WTC11 (cell line): Measurements from ENCODE around the gene CHTF8. TPM values are rescaled to one million over a fixed set of nuclear protein-coding genes. Genes with fewer than 3 reads are reported as not detected.
A peak's percentile ranks its signal among the peaks of the same experiment; 100 is the strongest.

ENCODE experiments used
- ATAC-seq: fragments of 200-7000 bp; cut with Tn5 transposase; 2 replicates; pipeline ENCODE4 v1.10.0; 2021; ENCODE audit warnings: mild to moderate bottlenecking, moderate library complexity
- CTCF ChIA-PET: fragments of 300-600 bp; sonication (Branson Sonifier 250); formaldehyde crosslinking; loops from one replicate; lab custom pipeline; 2021; ENCODE audit warnings: antibody characterized with exemption; lab: Charles Lee
- POLR2A ChIA-PET: fragments of 350-600 bp; sonication (Branson Sonifier 250); formaldehyde crosslinking; loops from one replicate; lab custom pipeline; 2021; ENCODE audit warnings: antibody characterized with exemption; lab: Charles Lee
- DNase-seq: peaks from one replicate; pipeline ENCODE4 v3.0.0; 2021; ENCODE audit warnings: low spot score
- H3K27ac Mint-ChIP-seq: 2 replicates; pipeline ENCODE4 v1.8.0; 2021; ENCODE audit warnings: mixed read lengths
- H3K27me3 Mint-ChIP-seq: 2 replicates; pipeline ENCODE4 v1.8.0; 2021; ENCODE audit warnings: low read depth, mild to moderate bottlenecking, moderate library complexity, mixed read lengths
- H3K36me3 Mint-ChIP-seq: 2 replicates; pipeline ENCODE4 v1.8.0; 2021; ENCODE audit warnings: mixed read lengths
- H3K4me1 Mint-ChIP-seq: 2 replicates; pipeline ENCODE4 v1.8.0; 2022; ENCODE audit warnings: mixed read lengths
- H3K4me3 Mint-ChIP-seq: 2 replicates; pipeline ENCODE4 v1.8.0; 2021; ENCODE audit warnings: mild to moderate bottlenecking, moderate library complexity, mixed read lengths
- H3K9me3 Mint-ChIP-seq: 2 replicates; pipeline ENCODE4 v1.8.0; 2021; ENCODE audit warnings: mixed read lengths
- CREB1 ChIP-seq: sonication (generic); formaldehyde crosslinking; IDR thresholded peaks from 2 replicates; pipeline ENCODE4 v1.8.0; 2023; ENCODE audit warnings: mild to moderate bottlenecking, missing genetic modification reagents
- E2F4 ChIP-seq: sonication (generic); formaldehyde crosslinking; IDR thresholded peaks from 2 replicates; pipeline ENCODE4 v1.8.1; 2022; ENCODE audit warnings: low read depth, mild to moderate bottlenecking, moderate library complexity, missing genetic modification reagents, borderline replicate concordance
- EMX1 ChIP-seq: fragments of 250-450 bp; sonication (Bioruptor Pico); IDR thresholded peaks from 2 replicates; pipeline ENCODE4 v1.8.0; 2021; ENCODE audit warnings: mild to moderate bottlenecking
- FOXP4 ChIP-seq: sonication (generic); formaldehyde crosslinking; IDR thresholded peaks from 2 replicates; pipeline ENCODE4 v1.8.0; 2022; ENCODE audit warnings: mild to moderate bottlenecking, missing genetic modification reagents
- GABPB1 ChIP-seq: sonication (generic); formaldehyde crosslinking; IDR thresholded peaks from 2 replicates; pipeline ENCODE4 v1.8.1; 2023; ENCODE audit warnings: mild to moderate bottlenecking, missing genetic modification reagents
- IRF2 ChIP-seq: sonication (generic); formaldehyde crosslinking; IDR thresholded peaks from 2 replicates; pipeline ENCODE4 v1.8.0; 2022; ENCODE audit warnings: low read depth, missing genetic modification reagents, borderline replicate concordance
- NFE2L1 ChIP-seq: sonication (generic); formaldehyde crosslinking; IDR thresholded peaks from 2 replicates; pipeline ENCODE4 v1.8.1; 2023; ENCODE audit warnings: missing genetic modification reagents
- NR1H2 ChIP-seq: sonication (generic); formaldehyde crosslinking; IDR thresholded peaks from 2 replicates; pipeline ENCODE4 v1.9.0; 2021; ENCODE audit warnings: mild to moderate bottlenecking, moderate library complexity, missing genetic modification reagents
- NR3C1 ChIP-seq: sonication (generic); formaldehyde crosslinking; conservative IDR thresholded peaks from 2 replicates; pipeline ENCODE4 v1.8.1; 2023; ENCODE audit warnings: low read depth, mild to moderate bottlenecking, missing genetic modification reagents
- RELA ChIP-seq: sonication (generic); formaldehyde crosslinking; IDR thresholded peaks from 2 replicates; pipeline ENCODE4 v1.8.1; 2022; ENCODE audit warnings: missing genetic modification reagents, mild to moderate bottlenecking, borderline replicate concordance
- TEAD1 ChIP-seq: sonication (generic); formaldehyde crosslinking; IDR thresholded peaks from 2 replicates; pipeline ENCODE4 v1.8.0; 2022; ENCODE audit warnings: mild to moderate bottlenecking, missing genetic modification reagents
- TEAD4 ChIP-seq: sonication (generic); formaldehyde crosslinking; IDR thresholded peaks from 2 replicates; pipeline ENCODE4 v1.8.0; 2022; ENCODE audit warnings: mild to moderate bottlenecking, missing genetic modification reagents
- total RNA-seq: library from RNA; stranded (reverse); gene quantifications from 3 replicates; pipeline ENCODE4 v1.2.3, GENCODE V29; 2021
- TF ChIP-seq, protein P1 (sequence below): sonication (generic); formaldehyde crosslinking; IDR thresholded peaks from 2 replicates; pipeline ENCODE4 v1.8.0; 2022; ENCODE audit warnings: missing genetic modification reagents
- TF ChIP-seq, protein P2 (sequence below): fragments of 250-450 bp; sonication (Bioruptor Pico); conservative IDR thresholded peaks from 2 replicates; pipeline ENCODE4 v1.9.0; 2021; ENCODE audit warnings: mild to moderate bottlenecking

The CHTF8 gene
- total RNA-seq, 1 experiment from 2014 or later, result 115 TPM

DNA sequence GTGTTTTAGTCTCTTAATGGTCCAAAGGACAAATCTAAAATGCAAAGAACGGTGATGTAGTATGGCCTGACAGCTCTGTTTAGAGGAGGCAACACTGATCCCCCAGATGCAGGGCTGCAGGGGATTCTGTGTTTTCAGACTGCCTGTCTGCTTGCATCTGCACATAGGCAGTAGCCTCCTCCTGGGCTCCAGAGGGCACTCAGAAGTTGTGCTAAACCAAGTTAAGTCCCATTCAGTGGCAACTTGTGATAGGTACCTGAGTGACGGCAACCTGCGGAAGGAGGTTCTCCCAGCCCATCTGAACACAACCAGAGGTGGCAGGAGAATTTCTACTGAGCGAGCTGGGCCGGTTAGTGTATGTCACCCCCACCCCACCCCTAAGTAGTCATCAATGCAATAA, 17.0 kb downstream of the CHTF8 start:
- POLR2A ChIA-PET, result no interaction called here
- TF ChIP-seq EMX1 (CRISPR knock-in tag), result no peak
- no peak for TF ChIP-seq NFE2L1 (CRISPR knock-in tag)
- TF ChIP-seq FOXP4 (CRISPR knock-in tag), result no peak
- TF ChIP-seq IRF2 (CRISPR knock-in tag), result no peak
- TF ChIP-seq TEAD1, result no peak
- TF ChIP-seq NR1H2 (CRISPR knock-in tag), result no peak
- TF ChIP-seq, protein P1, sequence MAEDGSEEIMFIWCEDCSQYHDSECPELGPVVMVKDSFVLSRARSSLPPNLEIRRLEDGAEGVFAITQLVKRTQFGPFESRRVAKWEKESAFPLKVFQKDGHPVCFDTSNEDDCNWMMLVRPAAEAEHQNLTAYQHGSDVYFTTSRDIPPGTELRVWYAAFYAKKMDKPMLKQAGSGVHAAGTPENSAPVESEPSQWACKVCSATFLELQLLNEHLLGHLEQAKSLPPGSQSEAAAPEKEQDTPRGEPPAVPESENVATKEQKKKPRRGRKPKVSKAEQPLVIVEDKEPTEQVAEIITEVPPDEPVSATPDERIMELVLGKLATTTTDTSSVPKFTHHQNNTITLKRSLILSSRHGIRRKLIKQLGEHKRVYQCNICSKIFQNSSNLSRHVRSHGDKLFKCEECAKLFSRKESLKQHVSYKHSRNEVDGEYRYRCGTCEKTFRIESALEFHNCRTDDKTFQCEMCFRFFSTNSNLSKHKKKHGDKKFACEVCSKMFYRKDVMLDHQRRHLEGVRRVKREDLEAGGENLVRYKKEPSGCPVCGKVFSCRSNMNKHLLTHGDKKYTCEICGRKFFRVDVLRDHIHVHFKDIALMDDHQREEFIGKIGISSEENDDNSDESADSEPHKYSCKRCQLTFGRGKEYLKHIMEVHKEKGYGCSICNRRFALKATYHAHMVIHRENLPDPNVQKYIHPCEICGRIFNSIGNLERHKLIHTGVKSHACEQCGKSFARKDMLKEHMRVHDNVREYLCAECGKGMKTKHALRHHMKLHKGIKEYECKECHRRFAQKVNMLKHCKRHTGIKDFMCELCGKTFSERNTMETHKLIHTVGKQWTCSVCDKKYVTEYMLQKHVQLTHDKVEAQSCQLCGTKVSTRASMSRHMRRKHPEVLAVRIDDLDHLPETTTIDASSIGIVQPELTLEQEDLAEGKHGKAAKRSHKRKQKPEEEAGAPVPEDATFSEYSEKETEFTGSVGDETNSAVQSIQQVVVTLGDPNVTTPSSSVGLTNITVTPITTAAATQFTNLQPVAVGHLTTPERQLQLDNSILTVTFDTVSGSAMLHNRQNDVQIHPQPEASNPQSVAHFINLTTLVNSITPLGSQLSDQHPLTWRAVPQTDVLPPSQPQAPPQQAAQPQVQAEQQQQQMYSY (CRISPR knock-in tag), result no peak
- TF ChIP-seq E2F4 (CRISPR knock-in tag), result no peak
- TF ChIP-seq RELA (CRISPR knock-in tag), result no peak

GRCh38 chr16:69114976-69115355, 17.4 kb downstream of the CHTF8 start:
- peaks cover 85% of the 10 kb centered on the region for H3K36me3 Mint-ChIP-seq
- TF ChIP-seq, protein P2, sequence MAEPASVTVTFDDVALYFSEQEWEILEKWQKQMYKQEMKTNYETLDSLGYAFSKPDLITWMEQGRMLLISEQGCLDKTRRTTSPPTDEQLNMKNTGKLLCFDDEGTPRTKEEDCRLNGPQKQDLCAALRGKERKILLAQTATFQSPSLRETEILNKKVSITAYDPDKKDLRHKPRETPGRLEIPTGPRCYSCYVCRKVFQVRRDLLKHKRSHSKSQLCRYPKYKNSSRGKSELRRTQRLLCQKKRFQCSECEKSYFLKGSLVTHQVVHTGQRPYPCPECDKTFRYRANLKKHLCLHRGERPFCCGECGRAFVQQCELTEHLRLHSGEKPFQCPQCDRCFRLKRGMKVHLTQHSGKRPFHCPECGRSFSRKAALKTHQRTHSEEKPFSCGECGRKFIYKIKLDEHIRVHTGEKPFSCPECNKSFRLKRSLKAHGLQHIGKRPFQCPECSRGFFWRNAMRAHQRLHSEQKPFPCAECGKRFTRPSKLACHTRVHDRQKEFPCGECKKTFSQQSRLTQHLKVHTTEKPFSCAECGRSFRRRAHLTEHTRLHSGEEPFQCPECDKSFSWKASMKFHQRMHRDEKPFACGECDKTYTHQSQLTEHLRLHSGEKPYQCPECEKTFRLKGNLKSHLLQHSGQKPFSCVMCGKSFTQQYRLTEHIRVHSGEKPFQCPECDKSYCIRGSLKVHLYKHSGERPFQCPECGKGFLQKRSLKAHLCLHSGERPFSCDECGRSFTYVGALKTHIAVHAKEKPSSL (CRISPR knock-in tag), result no peak
- no peak for TF ChIP-seq GABPB1
- TF ChIP-seq TEAD4 (CRISPR knock-in tag), result no peak
- no peak for TF ChIP-seq FOXP4 (CRISPR knock-in tag)
- TF ChIP-seq CREB1 (CRISPR knock-in tag), result no peak
- TF ChIP-seq NR3C1, result no peak

More for the DNA sequence above, 17.0 kb downstream of the CHTF8 start:
- CTCF ChIA-PET, result interaction anchor here (0.9 kb wide), 2 partner anchors 12 to 14 kb away, joined by 4 to 6 read pairs; no protein-coding TSS in a partner anchor
- H3K36me3 Mint-ChIP-seq, result peaks cover 88% of the 10 kb centered on the region
- H3K27me3 Mint-ChIP-seq, result no peaks in the 10 kb centered on the region
- ATAC-seq (no peak), DNase-seq (peak; percentile 5)
- no peak overlapping the region for H3K27ac Mint-ChIP-seq
- no peaks in the 10 kb centered on the region for H3K9me3 Mint-ChIP-seq
- peaks cover 20% of the 10 kb centered on the region for H3K4me1 Mint-ChIP-seq
- no peak overlapping the region for H3K4me3 Mint-ChIP-seq

More at GRCh38 chr16:69114976-69115355, 17.4 kb downstream of the CHTF8 start:
- Mint-ChIP-seq H3K9me3 (no peaks in the 10 kb centered on the region), H3K27ac (peak overlapping the region; percentile 89), H3K27me3 (no peaks in the 10 kb centered on the region), H3K4me3 (no peak overlapping the region), H3K4me1 (peaks cover 20% of the 10 kb centered on the region)
- ATAC-seq, result no peak
- POLR2A ChIA-PET, result no interaction called here
- CTCF ChIA-PET, result no interaction called here
- peak; percentile 4 for DNase-seq
